Trophoblast cell (in vitro differentiated cells and primary cell): ENCODE data around the gene CPNE4.

Source experiments
- DNase-seq, 2 donors: peaks; one replicate each; pipeline ENCODE4 v3.0.0-alpha.2; 2016
- H2AFZ ChIP-seq: 2 replicates; pipeline ENCODE4 v1.6.1; 2013; ENCODE audit warnings: low read length, moderate library complexity, mild to moderate bottlenecking; ENCODE audit not compliant: insufficient read depth, poor library complexity
- H2AK5ac ChIP-seq: 2 replicates; pipeline ENCODE4 v1.6.1; 2013; ENCODE audit warnings: mild to moderate bottlenecking, low read length
- H2BK120ac ChIP-seq: 2 replicates; pipeline ENCODE4 v1.6.1; 2013; ENCODE audit warnings: low read length, mild to moderate bottlenecking, moderate library complexity; ENCODE audit not compliant: insufficient read depth, poor library complexity
- H2BK12ac ChIP-seq: 2 replicates; pipeline ENCODE4 v1.6.1; 2013; ENCODE audit warnings: mild to moderate bottlenecking, low read length, moderate library complexity
- H2BK5ac ChIP-seq: 2 replicates; pipeline ENCODE4 v1.6.1; 2013; ENCODE audit warnings: low read length, low read depth, moderate library complexity, mild to moderate bottlenecking; ENCODE audit not compliant: poor library complexity
- H3K14ac ChIP-seq: 2 replicates; pipeline ENCODE4 v1.6.1; 2013; ENCODE audit warnings: mild to moderate bottlenecking, low read length
- H3K18ac ChIP-seq: 2 replicates; pipeline ENCODE4 v1.6.1; 2013; ENCODE audit warnings: mild to moderate bottlenecking, low read length
- H3K23ac ChIP-seq: 2 replicates; pipeline ENCODE4 v1.6.1; 2013; ENCODE audit warnings: low read length
- H3K27ac ChIP-seq: 2 replicates; pipeline ENCODE4 v1.5.1; 2013; ENCODE audit warnings: low read depth, mild to moderate bottlenecking, inconsistent platforms, low read length, moderate library complexity
- H3K27me3 ChIP-seq: 2 replicates; pipeline ENCODE4 v1.6.1; 2013; ENCODE audit warnings: inconsistent platforms, mild to moderate bottlenecking, low read length, moderate library complexity; ENCODE audit not compliant: insufficient read depth
- H3K36me3 ChIP-seq, 2 experiments: 1 replicate in 1 of 2; 2 replicates in 1 of 2; pipeline ENCODE4 v1.6.1; 2013; ENCODE audit warnings: low read length in 2 of 2, mild to moderate bottlenecking in 2 of 2, moderate library complexity in 1 of 2; ENCODE audit not compliant: insufficient read depth in 2 of 2, control insufficient read depth in 1 of 2
- H3K4ac ChIP-seq: 2 replicates; pipeline ENCODE4 v1.6.1; 2013; ENCODE audit warnings: low read depth, mild to moderate bottlenecking, low read length, moderate library complexity
- H3K4me1 ChIP-seq, 2 experiments: 1 replicate in 1 of 2; 2 replicates in 1 of 2; pipeline ENCODE4 v1.6.1; 2013; ENCODE audit warnings: low read length in 2 of 2, mild to moderate bottlenecking in 2 of 2, moderate library complexity in 1 of 2; ENCODE audit not compliant: insufficient read depth in 2 of 2, control insufficient read depth in 1 of 2
- H3K4me2 ChIP-seq: 2 replicates; pipeline ENCODE4 v1.6.1; 2013; ENCODE audit warnings: inconsistent platforms, mild to moderate bottlenecking, low read length, moderate library complexity
- H3K4me3 ChIP-seq: 2 replicates; pipeline ENCODE4 v1.5.1; 2013; ENCODE audit warnings: mild to moderate bottlenecking, low read depth, low read length, inconsistent platforms
- H3K79me1 ChIP-seq: one replicate; pipeline ENCODE4 v1.6.1; 2013; ENCODE audit warnings: low read length
- H3K79me2 ChIP-seq: 2 replicates; pipeline ENCODE4 v1.6.1; 2013; ENCODE audit warnings: low read length, mild to moderate bottlenecking; ENCODE audit not compliant: control insufficient read depth, insufficient read depth, poor library complexity
- H3K9ac ChIP-seq: 2 replicates; pipeline ENCODE4 v1.6.1; 2013; ENCODE audit warnings: mild to moderate bottlenecking, low read length
- H3K9me3 ChIP-seq: 2 replicates; pipeline ENCODE4 v1.6.1; 2013; ENCODE audit warnings: low read depth, mild to moderate bottlenecking, control low read depth, inconsistent platforms, low read length; ENCODE audit not compliant: insufficient read depth
- H4K12ac ChIP-seq: 2 replicates; pipeline ENCODE4 v1.6.1; 2013; ENCODE audit warnings: low read depth, mild to moderate bottlenecking, low read length, moderate library complexity
- H4K8ac ChIP-seq: 2 replicates; pipeline ENCODE4 v1.6.1; 2013; ENCODE audit warnings: low read depth, mild to moderate bottlenecking, low read length, moderate library complexity
- H4K91ac ChIP-seq: one replicate; pipeline ENCODE4 v1.6.1; 2013; ENCODE audit warnings: low read depth, mild to moderate bottlenecking, low read length, moderate library complexity
- WGBS: extraction: QIAGEN DNeasy Blood & Tissue Kit; methylation state at CpG from one replicate; pipeline ENCODE4 v1.1.7; 2013; ENCODE audit warnings: missing lambda C conversion rate; ENCODE audit not compliant: insufficient read length, insufficient coverage; ENCODE audit errors: extremely low coverage; 5-methylcytosine and 5-hydroxymethylcytosine counted together

Gene CPNE4

GRCh38 chr3:131688370-131688769 lies 346.4 kb downstream of the CPNE4 start:
- no peak overlapping the region for H3K14ac ChIP-seq
- no peaks in the 10 kb centered on the region for H3K27me3 ChIP-seq
- H3K4me1 ChIP-seq: no peaks in the 10 kb centered on the region
- no peak overlapping the region for H3K4ac ChIP-seq
- H3K9ac ChIP-seq: no peak overlapping the region
- no peaks in the 10 kb centered on the region for H3K79me2 ChIP-seq
- H3K79me1 ChIP-seq: no peaks in the 10 kb centered on the region
- H3K4me3 ChIP-seq: no peak overlapping the region
- no peak overlapping the region for H2AFZ ChIP-seq
- DNase-seq: peak; percentile 56 to 84
- H3K18ac ChIP-seq: no peak overlapping the region
- H3K36me3 ChIP-seq: no peaks in the 10 kb centered on the region
- H2BK5ac ChIP-seq: no peak overlapping the region
- no peak overlapping the region for H3K23ac ChIP-seq
- H4K12ac ChIP-seq: no peak overlapping the region
- no peak overlapping the region for H2BK12ac ChIP-seq
- H3K4me2 ChIP-seq: no peak overlapping the region
- no peak overlapping the region for H2AK5ac ChIP-seq
- no peak overlapping the region for H2BK120ac ChIP-seq
- H3K27ac ChIP-seq: no peak overlapping the region
- no peaks in the 10 kb centered on the region for H3K9me3 ChIP-seq
- WGBS: no CpG with 5 or more reads among the region's 3 CpGs
- H4K91ac ChIP-seq: no peak overlapping the region
- no peak overlapping the region for H4K8ac ChIP-seq

GRCh38 chr3:131669600-131669999 lies 365.2 kb downstream of the CPNE4 start:
- H3K9me3 ChIP-seq: no peaks in the 10 kb centered on the region
- H3K79me2 ChIP-seq: no peaks in the 10 kb centered on the region
- no peak overlapping the region for H3K27ac ChIP-seq
- no peak overlapping the region for H2BK12ac ChIP-seq
- no peaks in the 10 kb centered on the region for H3K27me3 ChIP-seq
- H3K4me2 ChIP-seq: no peak overlapping the region
- H2BK5ac ChIP-seq: no peak overlapping the region
- H3K4ac ChIP-seq: no peak overlapping the region
- H2AFZ ChIP-seq: no peak overlapping the region
- no peak overlapping the region for H3K23ac ChIP-seq
- H4K91ac ChIP-seq: no peak overlapping the region
- no peak overlapping the region for H3K14ac ChIP-seq
- no peaks in the 10 kb centered on the region for H3K36me3 ChIP-seq
- no peak overlapping the region for H2AK5ac ChIP-seq
- H4K12ac ChIP-seq: no peak overlapping the region
- no peak overlapping the region for H4K8ac ChIP-seq
- H3K79me1 ChIP-seq: no peaks in the 10 kb centered on the region
- no peaks in the 10 kb centered on the region for H3K4me1 ChIP-seq
- H2BK120ac ChIP-seq: no peak overlapping the region
- no CpG with 5 or more reads among the region's 4 CpGs for WGBS
- no peak overlapping the region for H3K9ac ChIP-seq
- H3K18ac ChIP-seq: no peak overlapping the region
- no peak for DNase-seq
- H3K4me3 ChIP-seq: no peak overlapping the region

GRCh38 chr3:131658771-131659170 lies 376.0 kb downstream of the CPNE4 start:
- H3K4me3 ChIP-seq: no peak overlapping the region
- no peak overlapping the region for H3K27ac ChIP-seq
- no peak overlapping the region for H4K91ac ChIP-seq
- H2BK5ac ChIP-seq: no peak overlapping the region
- H3K36me3 ChIP-seq: no peaks in the 10 kb centered on the region
- H3K4me1 ChIP-seq: no peaks in the 10 kb centered on the region
- peak in 1 of 2 donors; percentile 60 for DNase-seq
- no peaks in the 10 kb centered on the region for H3K79me1 ChIP-seq
- H4K8ac ChIP-seq: no peak overlapping the region
- no peaks in the 10 kb centered on the region for H3K9me3 ChIP-seq
- H3K9ac ChIP-seq: no peak overlapping the region
- no peak overlapping the region for H3K18ac ChIP-seq
- WGBS: no CpG with 5 or more reads among the region's 1 CpG
- H3K14ac ChIP-seq: no peak overlapping the region
- H3K27me3 ChIP-seq: no peaks in the 10 kb centered on the region
- no peak overlapping the region for H3K4ac ChIP-seq
- no peak overlapping the region for H2AFZ ChIP-seq
- no peak overlapping the region for H4K12ac ChIP-seq
- H3K4me2 ChIP-seq: no peak overlapping the region
- no peak overlapping the region for H2BK12ac ChIP-seq
- H3K23ac ChIP-seq: no peak overlapping the region
- H3K79me2 ChIP-seq: no peaks in the 10 kb centered on the region
- H2AK5ac ChIP-seq: no peak overlapping the region
- H2BK120ac ChIP-seq: no peak overlapping the region

- no peak overlapping the region for H3K27ac ChIP-seq
- no peak overlapping the region for H3K4me3 ChIP-seq
- DNase-seq: no peak
- no peaks in the 10 kb centered on the region for H3K4me1 ChIP-seq
- H3K36me3 ChIP-seq: no peaks in the 10 kb centered on the region
- no peak overlapping the region for H2BK12ac ChIP-seq
- H3K4ac ChIP-seq: no peak overlapping the region
- H3K23ac ChIP-seq: no peak overlapping the region
- no peak overlapping the region for H2BK120ac ChIP-seq
- H3K27me3 ChIP-seq: no peaks in the 10 kb centered on the region
- H2AK5ac ChIP-seq: no peak overlapping the region
- H3K18ac ChIP-seq: no peak overlapping the region
- H4K91ac ChIP-seq: no peak overlapping the region
- H3K9ac ChIP-seq: no peak overlapping the region
- H2BK5ac ChIP-seq: no peak overlapping the region
- WGBS: no CpG with 5 or more reads among the region's 3 CpGs
- no peak overlapping the region for H3K4me2 ChIP-seq
- no peak overlapping the region for H3K14ac ChIP-seq
- no peak overlapping the region for H2AFZ ChIP-seq
- no peaks in the 10 kb centered on the region for H3K9me3 ChIP-seq
- no peaks in the 10 kb centered on the region for H3K79me1 ChIP-seq
- H4K8ac ChIP-seq: no peak overlapping the region
- no peaks in the 10 kb centered on the region for H3K79me2 ChIP-seq
- no peak overlapping the region for H4K12ac ChIP-seq
These were observed 376.7 kb downstream of the CPNE4 start for GRCh38 chr3:131658115-131658514.
